ENCODE data around the gene TOMM34. TPM values are rescaled to one million over a fixed set of nuclear protein-coding genes. Genes with fewer than 3 reads are reported as not detected.

Gene TOMM34
- total and polyA plus RNA-seq, 7 experiments from 2014 or later = 7.0 to 30.2 (median 8.8) TPM

DNA sequence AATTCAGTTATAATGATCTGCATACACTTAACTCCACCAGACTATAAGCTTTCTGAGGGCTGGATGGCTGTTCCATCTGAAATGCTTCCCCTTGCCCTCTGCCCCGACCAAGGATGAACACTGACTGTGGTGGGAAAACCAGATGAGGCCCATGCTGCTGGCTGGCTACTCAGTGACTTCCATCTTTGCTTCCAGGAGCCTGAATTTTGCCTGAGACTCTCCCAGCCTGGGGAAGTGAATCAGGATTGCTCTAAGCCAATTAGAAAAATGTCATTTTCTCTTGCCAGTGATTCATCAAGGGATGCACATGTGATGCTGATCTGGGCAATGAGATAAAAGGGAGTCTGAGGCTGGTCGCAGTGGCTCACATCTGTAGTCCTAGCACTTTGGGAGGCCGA is 1.7 kb upstream of the TOMM34 start:
- Mint-ChIP-seq H3K27me3 (no peaks in the 10 kb centered on the region), H3K9me3 (peaks cover 0 to 1% (median 0%) of the 10 kb centered on the region in 11 donors), H3K36me3 (peaks cover 0 to 29% (median 4%) of the 10 kb centered on the region in 5 donors), H3K27ac (peak overlapping the region in 5 of 9 donors; percentile 11 to 86 (median 36)), H3K4me3 (peak overlapping the region in 3 of 10 donors; percentile 13 to 84 (median 30)), H3K4me1 (peaks cover 26 to 72% (median 61%) of the 10 kb centered on the region in 7 donors)
- Histone ChIP-seq H3K27ac (ENCODE audit: low read depth, low read length) (no peak overlapping the region), H3K36me3 (ENCODE audit: control insufficient read depth in 2 of 3, insufficient read depth in 3 of 3, low read length in 3 of 3) (peaks cover 0 to 6% (median 0%) of the 10 kb centered on the region in 3 experiments), H3K9me3 (ENCODE audit: control insufficient read depth in 2 of 3, low read length in 3 of 3) (no peaks in the 10 kb centered on the region), H3K27me3 (ENCODE audit: control insufficient read depth in 2 of 2, insufficient read depth in 2 of 2, low read length in 2 of 2) (no peaks in the 10 kb centered on the region), H3K4me1 (ENCODE audit: control insufficient read depth in 2 of 2, insufficient read depth in 2 of 2, low read length in 2 of 2) (peaks cover 30 to 32% of the 10 kb centered on the region in 2 donors), H3K4me3 (ENCODE audit: low read length) (no peak overlapping the region)
- POLR2A ChIA-PET = interaction anchor here (1.4 to 2.3 kb wide), 3 partner anchors 17 to 36 kb away, joined by 4 to 18 read pairs (median 6); no protein-coding TSS in a partner anchor
- intact Hi-C loops (cut with micrococcal nuclease) = loop anchor here (2.0 to 10.0 kb wide), 5 partner anchors 15 to 973 kb away; partner anchors contain the start of genes SYS1 (in 2 of the 2) and PCIF1 (in 1 of the 2)
- DNase-seq (no peak), ATAC-seq (no peak)
- CTCF ChIA-PET = no interaction called here

DNA sequence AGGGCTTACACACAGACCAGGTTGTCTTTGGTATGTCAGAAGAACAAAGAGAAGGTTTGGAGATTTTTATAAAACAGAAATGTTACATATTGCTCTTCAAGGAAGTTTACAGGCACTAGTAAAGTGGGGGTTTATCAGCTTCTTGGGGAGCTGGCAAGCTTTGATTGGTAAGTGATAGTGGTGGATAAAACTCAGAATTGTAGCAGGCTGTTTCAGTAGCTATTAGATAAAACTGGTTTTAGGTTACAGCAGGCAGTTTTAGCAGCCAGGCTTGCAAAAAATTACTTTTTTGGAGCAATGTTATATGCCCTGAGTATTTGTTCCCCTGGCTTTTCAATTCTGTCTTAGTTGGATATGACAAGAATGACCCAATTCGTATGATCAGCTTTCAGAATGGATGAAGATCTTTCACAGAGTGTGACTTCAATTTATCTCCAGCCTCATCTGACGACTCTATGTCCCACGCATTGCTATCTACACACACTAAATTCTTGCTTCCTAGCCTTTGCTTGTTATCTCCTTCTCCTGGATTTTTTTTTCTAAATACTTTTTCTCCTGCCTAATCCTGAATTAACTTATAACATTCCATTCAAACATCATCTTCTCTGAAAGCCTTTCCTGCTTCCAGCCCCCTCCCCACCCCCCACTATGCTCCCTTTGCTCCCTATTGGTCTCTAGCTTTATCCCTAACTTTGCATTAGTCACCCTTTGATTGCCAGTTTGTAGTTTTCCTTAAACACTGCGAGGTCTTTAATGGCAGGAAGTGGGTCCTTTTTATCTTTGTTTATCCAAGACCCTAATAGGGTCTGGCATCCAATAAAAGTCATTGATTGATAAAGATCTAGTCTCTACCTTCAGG is 1.0 kb upstream of the TOMM34 start:
- DNase-seq (no peak), ATAC-seq (no peak)
- Mint-ChIP-seq H3K9me3 (peaks cover 0 to 1% (median 0%) of the 10 kb centered on the region in 11 donors), H3K27me3 (no peaks in the 10 kb centered on the region), H3K4me3 (peak overlapping the region in 8 of 10 donors; percentile 84 to 100 (median 96)), H3K27ac (peak overlapping the region in 8 of 9 donors; percentile 79 to 97 (median 92)), H3K36me3 (peaks cover 0 to 24% (median under 1%) of the 10 kb centered on the region in 5 donors), H3K4me1 (peaks cover 29 to 76% (median 66%) of the 10 kb centered on the region in 7 donors)
- peaks cover 30 to 32% of the 10 kb centered on the region in 2 donors for H3K4me1 ChIP-seq (ENCODE audit: control insufficient read depth in 2 of 2, insufficient read depth in 2 of 2, low read length in 2 of 2)
- H3K36me3 ChIP-seq (ENCODE audit: control insufficient read depth in 2 of 3, insufficient read depth in 3 of 3, low read length in 3 of 3) = peaks cover 0 to 3% (median 0%) of the 10 kb centered on the region in 3 experiments
- H3K27ac ChIP-seq (ENCODE audit: low read depth, low read length) = peak overlapping the region; percentile 75
- intact Hi-C loops (cut with micrococcal nuclease) = loop anchor here (2.0 to 10.0 kb wide), 5 partner anchors 16 to 974 kb away; partner anchors contain the start of genes SYS1 (in 2 of the 2) and PCIF1 (in 1 of the 2)
- no peaks in the 10 kb centered on the region for H3K27me3 ChIP-seq (ENCODE audit: control insufficient read depth in 2 of 2, insufficient read depth in 2 of 2, low read length in 2 of 2)
- CTCF ChIA-PET = interaction anchor here (1.0 to 1.8 kb wide), 4 partner anchors 17 to 135 kb away, joined by 3 to 9 read pairs (median 4); no protein-coding TSS in a partner anchor
- H3K4me3 ChIP-seq (ENCODE audit: low read length) = no peak overlapping the region
- POLR2A ChIA-PET = interaction anchor here (0.5 to 2.3 kb wide), 6 partner anchors 9 to 76 kb away, joined by 3 to 18 read pairs (median 6); partner anchors contain the start of gene YWHAB
- H3K9me3 ChIP-seq (ENCODE audit: control insufficient read depth in 2 of 3, low read length in 3 of 3) = no peaks in the 10 kb centered on the region

DNA sequence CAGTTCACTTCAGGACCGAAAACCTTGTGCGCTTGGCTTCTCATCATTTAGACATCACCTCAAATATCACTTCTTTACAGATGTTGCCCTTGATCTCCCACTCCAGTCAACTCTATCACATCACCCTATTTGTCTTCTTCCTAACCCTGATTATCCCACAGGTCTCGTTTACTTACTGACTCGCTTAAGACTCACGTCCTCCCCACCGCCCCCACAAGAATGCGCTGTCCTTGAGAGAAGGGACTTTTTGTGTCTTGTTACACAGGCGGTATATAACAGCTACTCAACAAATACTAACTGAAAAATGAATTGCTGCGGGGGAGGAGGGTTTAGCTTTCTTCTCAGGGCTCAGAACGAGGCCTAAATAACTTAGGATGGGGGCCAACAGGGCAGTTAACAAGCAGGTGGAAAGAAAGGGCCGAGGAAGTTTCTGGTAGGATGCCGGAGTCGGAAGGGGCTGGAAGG is 527 bp downstream of the TOMM34 start:
- peaks cover 21 to 24% of the 10 kb centered on the region in 2 donors for H3K4me1 ChIP-seq (ENCODE audit: control insufficient read depth in 2 of 2, insufficient read depth in 2 of 2, low read length in 2 of 2)
- H3K4me3 ChIP-seq (ENCODE audit: low read length) = peak overlapping the region; percentile 71
- H3K9me3 Mint-ChIP-seq = peaks cover 0 to 1% (median 0%) of the 10 kb centered on the region in 11 donors
- POLR2A ChIA-PET = interaction anchor here (0.7 to 2.3 kb wide), 9 partner anchors 8 to 74 kb away, joined by 3 to 18 read pairs (median 5); partner anchors contain the start of genes PABPC1L and YWHAB
- H3K4me3 Mint-ChIP-seq = peak overlapping the region; percentile 84 to 100 (median 96)
- peaks cover 0 to 19% (median 5%) of the 10 kb centered on the region in 3 experiments for H3K36me3 ChIP-seq (ENCODE audit: control insufficient read depth in 2 of 3, insufficient read depth in 3 of 3, low read length in 3 of 3)
- no peaks in the 10 kb centered on the region for H3K9me3 ChIP-seq (ENCODE audit: control insufficient read depth in 2 of 3, low read length in 3 of 3)
- ATAC-seq (peak; percentile 77), DNase-seq (peak in 8 of 9 donors; percentile 34 to 70 (median 48))
- peak overlapping the region; percentile 75 for H3K27ac ChIP-seq (ENCODE audit: low read depth, low read length)
- H3K36me3 Mint-ChIP-seq = peaks cover 0 to 29% (median 6%) of the 10 kb centered on the region in 5 donors
- peak overlapping the region; percentile 79 to 98 (median 93) for H3K27ac Mint-ChIP-seq
- intact Hi-C loops (cut with micrococcal nuclease) = loop anchor here (1.0 to 10.0 kb wide), 9 partner anchors 9 to 975 kb away; partner anchors contain the start of genes SYS1 (in 2 of the 2), PCIF1 (in 1 of the 2) and YWHAB (in 1 of the 2)
- peaks cover 28 to 67% (median 55%) of the 10 kb centered on the region in 7 donors for H3K4me1 Mint-ChIP-seq
- H3K27me3 Mint-ChIP-seq = no peaks in the 10 kb centered on the region
- no peaks in the 10 kb centered on the region for H3K27me3 ChIP-seq (ENCODE audit: control insufficient read depth in 2 of 2, insufficient read depth in 2 of 2, low read length in 2 of 2)
- CTCF ChIA-PET = interaction anchor here (0.7 to 1.8 kb wide), 4 partner anchors 11 to 334 kb away, joined by 3 to 9 read pairs (median 4); no protein-coding TSS in a partner anchor

- peaks cover 28 to 67% (median 56%) of the 10 kb centered on the region in 7 donors for H3K4me1 Mint-ChIP-seq
- DNase-seq (no peak), ATAC-seq (no peak)
- ChIA-PET POLR2A (interaction anchor here (0.5 to 1.5 kb wide), 9 partner anchors 12 to 51 kb away, joined by 3 to 6 read pairs (median 3); partner anchors contain the start of gene PABPC1L), CTCF (interaction anchor here (0.9 to 1.2 kb wide), 4 partner anchors 9 to 43 kb away, joined by 3 to 4 read pairs (median 4); no protein-coding TSS in a partner anchor)
- intact Hi-C loops (cut with micrococcal nuclease) = loop anchor here (2.0 to 5.0 kb wide), 2 partner anchors 33 to 138 kb away; no protein-coding TSS in a partner anchor
- Histone ChIP-seq H3K4me1 (ENCODE audit: control insufficient read depth in 2 of 2, insufficient read depth in 2 of 2, low read length in 2 of 2) (peaks cover 21 to 24% of the 10 kb centered on the region in 2 donors), H3K27me3 (ENCODE audit: control insufficient read depth in 2 of 2, insufficient read depth in 2 of 2, low read length in 2 of 2) (no peaks in the 10 kb centered on the region), H3K27ac (ENCODE audit: low read depth, low read length) (peak overlapping the region; percentile 75), H3K4me3 (ENCODE audit: low read length) (peak overlapping the region; percentile 71), H3K9me3 (ENCODE audit: control insufficient read depth in 2 of 3, low read length in 3 of 3) (no peaks in the 10 kb centered on the region), H3K36me3 (ENCODE audit: control insufficient read depth in 2 of 3, insufficient read depth in 3 of 3, low read length in 3 of 3) (peaks cover 0 to 24% (median 10%) of the 10 kb centered on the region in 3 experiments)
- H3K36me3 Mint-ChIP-seq = peaks cover 2 to 30% (median 8%) of the 10 kb centered on the region in 5 donors
- peak overlapping the region; percentile 79 to 98 (median 93) for H3K27ac Mint-ChIP-seq
- peak overlapping the region; percentile 84 to 100 (median 96) for H3K4me3 Mint-ChIP-seq
- H3K9me3 Mint-ChIP-seq = peaks cover 0 to 1% (median 0%) of the 10 kb centered on the region in 11 donors
- no peaks in the 10 kb centered on the region for H3K27me3 Mint-ChIP-seq
Measured at GRCh38 chr20:44959082-44959637, 1.0 kb downstream of the TOMM34 start.

- no peaks in the 10 kb centered on the region for H3K27me3 ChIP-seq (ENCODE audit: control insufficient read depth in 2 of 2, insufficient read depth in 2 of 2, low read length in 2 of 2)
- peak overlapping the region; percentile 50 to 100 (median 94) for H3K4me3 Mint-ChIP-seq
- H3K4me1 Mint-ChIP-seq = peaks cover 33 to 68% (median 61%) of the 10 kb centered on the region in 7 donors
- peaks cover 9 to 35% (median 17%) of the 10 kb centered on the region in 5 donors for H3K36me3 Mint-ChIP-seq
- H3K27ac ChIP-seq (ENCODE audit: low read depth, low read length) = no peak overlapping the region
- ChIA-PET POLR2A (interaction anchor here (0.9 to 1.9 kb wide), 3 partner anchors 12 to 38 kb away, joined by 3 to 6 read pairs (median 3); no protein-coding TSS in a partner anchor), CTCF (interaction anchor here (0.9 to 1.2 kb wide), 3 partner anchors 10 to 44 kb away, joined by 3 to 4 read pairs (median 4); no protein-coding TSS in a partner anchor)
- H3K4me3 ChIP-seq (ENCODE audit: low read length) = no peak overlapping the region
- H3K9me3 Mint-ChIP-seq = peaks cover 0 to 1% (median 0%) of the 10 kb centered on the region in 11 donors
- peaks cover 0 to 31% (median 16%) of the 10 kb centered on the region in 3 experiments for H3K36me3 ChIP-seq (ENCODE audit: control insufficient read depth in 2 of 3, insufficient read depth in 3 of 3, low read length in 3 of 3)
- H3K27me3 Mint-ChIP-seq = no peaks in the 10 kb centered on the region
- ATAC-seq (no peak), DNase-seq (no peak)
- intact Hi-C loops (cut with micrococcal nuclease) = loop anchor here (2.0 to 5.0 kb wide), 2 partner anchors 34 to 139 kb away; no protein-coding TSS in a partner anchor
- H3K27ac Mint-ChIP-seq = peak overlapping the region in 4 of 9 donors; percentile 10 to 93 (median 54)
- H3K9me3 ChIP-seq (ENCODE audit: control insufficient read depth in 2 of 3, low read length in 3 of 3) = no peaks in the 10 kb centered on the region
- peaks cover 21 to 24% of the 10 kb centered on the region in 2 donors for H3K4me1 ChIP-seq (ENCODE audit: control insufficient read depth in 2 of 2, insufficient read depth in 2 of 2, low read length in 2 of 2)
Measured at GRCh38 chr20:44958276-44958675, 1.9 kb downstream of the TOMM34 start.
